Measurements from ENCODE around the gene RTCB. TPM values are rescaled to one million over a fixed set of nuclear protein-coding genes. Genes with fewer than 3 reads are reported as not detected.

The RTCB gene
- polyA plus RNA-seq, 1 of the 3 experiments (the other 2 are of a cell fraction), result 89.6 TPM

GRCh38 chr22:32396255-32396654 is 15.8 kb downstream of the RTCB start:
- Histone ChIP-seq H3F3A (replicated peaks; ENCODE audit: insufficient read depth) (peaks cover under 1% of the 10 kb centered on the region), H2AFZ (ENCODE audit: low read depth) (no peak overlapping the region), H3K27ac (ENCODE audit: low read depth in 2 of 2, low read length in 1 of 2) (no peak overlapping the region), H3K9me2 (no peaks in the 10 kb centered on the region), H3K9ac (no peak overlapping the region), H3K36me3 (replicated peaks in 1 of 2; ENCODE audit: control insufficient read depth in 1 of 2, insufficient read depth in 2 of 2, low read length in 1 of 2) (peaks cover 79 to 90% of the 10 kb centered on the region in 2 experiments), H3K79me2 (ENCODE audit: insufficient read depth) (no peaks in the 10 kb centered on the region), H3K4me2 (no peak overlapping the region), H3K4me1 (ENCODE audit: control insufficient read depth in 1 of 2, insufficient read depth in 2 of 2, low read depth in 1 of 2, low read length in 1 of 2) (no peaks in the 10 kb centered on the region), H3K4me3 (ENCODE audit: low read depth in 2 of 2, low read length in 1 of 2) (no peak overlapping the region), H4K20me1 (ENCODE audit: insufficient read depth) (no peaks in the 10 kb centered on the region), H3K9me3 (no peaks in the 10 kb centered on the region), H3K27me3 (ENCODE audit: insufficient read depth) (no peaks in the 10 kb centered on the region)
- ChIA-PET CTCF (interaction anchor here (0.7 kb wide), 1 partner anchor 16 kb away, joined by 3 read pairs; no protein-coding TSS in a partner anchor), POLR2A (no interaction called here)
- TF ChIP-seq CHD2 (IDR thresholded peaks at IDR 0.05; ENCODE audit: low read length, partially characterized antibody), result no peak
- TF ChIP-seq RCOR1 (IDR thresholded peaks at IDR 0.05; ENCODE audit: low read length), result no peak
- TF ChIP-seq SIN3A (IDR thresholded peaks at IDR 0.05; ENCODE audit: borderline replicate concordance, low read depth, low read length), result no peak
- no peak for TF ChIP-seq MXI1 (IDR thresholded peaks at IDR 0.05; ENCODE audit: low read depth, low read length)
- TF ChIP-seq USF1 (IDR thresholded peaks at IDR 0.05; ENCODE audit: borderline replicate concordance, low read depth), result no peak
- WGBS (ENCODE audit: low lambda C conversion rate), result 94% methylated on average over 1 of the region's 1 CpG
- no peak for DNase-seq

- Histone ChIP-seq H3K4me3 (ENCODE audit: low read depth in 2 of 2, low read length in 1 of 2) (no peak overlapping the region), H3K4me2 (no peak overlapping the region), H3K27me3 (ENCODE audit: insufficient read depth) (no peaks in the 10 kb centered on the region), H3K9ac (no peak overlapping the region), H3F3A (replicated peaks; ENCODE audit: insufficient read depth) (peaks cover 11% of the 10 kb centered on the region), H4K20me1 (ENCODE audit: insufficient read depth) (no peaks in the 10 kb centered on the region), H3K9me3 (no peaks in the 10 kb centered on the region), H2AFZ (ENCODE audit: low read depth) (no peak overlapping the region), H3K9me2 (no peaks in the 10 kb centered on the region), H3K36me3 (replicated peaks in 1 of 2; ENCODE audit: control insufficient read depth in 1 of 2, insufficient read depth in 2 of 2, low read length in 1 of 2) (peaks cover 76 to 82% of the 10 kb centered on the region in 2 experiments), H3K27ac (ENCODE audit: low read depth in 2 of 2, low read length in 1 of 2) (no peak overlapping the region), H3K4me1 (ENCODE audit: control insufficient read depth in 1 of 2, insufficient read depth in 2 of 2, low read depth in 1 of 2, low read length in 1 of 2) (no peaks in the 10 kb centered on the region), H3K79me2 (ENCODE audit: insufficient read depth) (no peaks in the 10 kb centered on the region)
- DNase-seq, result no peak
- WGBS (ENCODE audit: low lambda C conversion rate), result 99% methylated on average over 5 of the region's 5 CpGs
- ChIA-PET CTCF (interaction anchor here (1.0 kb wide), 1 partner anchor 424 kb away, joined by 3 read pairs; no protein-coding TSS in a partner anchor), POLR2A (no interaction called here)
- TF ChIP-seq EP300 (IDR thresholded peaks at IDR 0.05; ENCODE audit: borderline replicate concordance in 1 of 2, low read depth in 1 of 2, low read length in 1 of 2) (no peak), FOSL2 (IDR thresholded peaks at IDR 0.05; ENCODE audit: borderline replicate concordance, low read depth) (no peak), ZBTB33 (IDR thresholded peaks at IDR 0.05; ENCODE audit: borderline replicate concordance, low read depth) (no peak), IRF3 (IDR thresholded peaks at IDR 0.05; ENCODE audit: low read depth, low read length) (no peak), NFIC (IDR thresholded peaks at IDR 0.05; ENCODE audit: borderline replicate concordance) (no peak), RAD21 (IDR thresholded peaks at IDR 0.05; ENCODE audit: low read length) (no peak), CHD2 (IDR thresholded peaks at IDR 0.05; ENCODE audit: low read length, partially characterized antibody) (no peak), RXRA (IDR thresholded peaks at IDR 0.05; ENCODE audit: borderline replicate concordance, low read depth) (no peak), POLR2AphosphoS5 (IDR thresholded peaks at IDR 0.05; ENCODE audit: low read depth, low read length) (no peak), GABPA (IDR thresholded peaks at IDR 0.05; ENCODE audit: low read depth) (no peak), TEAD4 (IDR thresholded peaks at IDR 0.05; ENCODE audit: borderline replicate concordance, insufficient read depth) (no peak), GATA2 (CRISPR knock-in tag; IDR thresholded peaks at IDR 0.05) (no peak), SIN3A (IDR thresholded peaks at IDR 0.05; ENCODE audit: borderline replicate concordance, low read depth, low read length) (no peak), USF1 (IDR thresholded peaks at IDR 0.05; ENCODE audit: borderline replicate concordance, low read depth) (no peak), REST (IDR thresholded peaks at IDR 0.05; ENCODE audit: low read depth, low read length) (no peak)
Observed at GRCh38 chr22:32395107-32395506, 16.9 kb downstream of the RTCB start.
